ENCODE measurements around the gene BOD1L2.
A peak's percentile ranks its signal among the peaks of the same experiment; 100 is the strongest.

The BOD1L2 gene

DNA sequence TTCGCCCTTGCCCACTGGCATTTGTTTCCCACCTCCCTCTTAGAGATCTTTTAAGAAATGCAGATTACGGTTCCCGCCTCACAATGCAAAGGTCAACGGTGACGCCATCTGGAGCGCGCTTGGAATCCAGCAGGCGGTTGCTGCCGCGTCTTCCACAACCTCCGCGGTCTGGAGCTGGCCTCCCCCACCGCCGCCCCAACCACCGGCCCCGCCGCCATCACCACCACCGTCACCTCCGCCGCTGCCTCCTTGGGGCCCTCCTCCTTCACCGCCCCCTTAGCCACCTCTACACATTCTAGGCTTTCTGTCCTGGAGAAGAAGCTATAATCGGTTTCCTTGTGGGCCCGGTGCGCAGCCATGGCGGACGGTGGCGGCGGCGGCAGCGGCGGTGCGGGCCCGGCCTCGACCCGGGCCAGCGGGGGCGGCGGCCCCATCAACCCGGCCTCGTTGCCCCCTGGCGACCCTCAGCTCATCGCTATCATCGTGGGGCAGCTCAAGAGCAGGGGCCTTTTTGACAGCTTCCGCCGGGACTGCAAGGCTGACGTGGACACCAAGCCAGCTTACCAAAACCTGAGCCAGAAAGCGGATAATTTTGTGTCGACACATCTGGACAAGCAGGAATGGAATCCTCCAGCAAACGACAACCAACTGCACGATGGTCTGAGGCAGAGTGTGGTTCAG is at the start of gene BOD1L2:
Gene BOD1L2 (plus strand): TSS at position 132 of the 681 bp plus-strand sequence. CDS start 226 bp downstream, at position 358.
- no peak within 1 kb of the TSS for H3K27ac Mint-ChIP-seq
- H3K36me3 Mint-ChIP-seq = no peaks in the 10 kb centered on the region
- peaks cover 9% of the 10 kb centered on the region for H3K9me3 Mint-ChIP-seq
- ATAC-seq = no peak
- H3K4me1 Mint-ChIP-seq = peaks cover 7% of the 10 kb centered on the region
- H3K27me3 Mint-ChIP-seq = peaks cover 21% of the 10 kb centered on the region
- H3K4me3 Mint-ChIP-seq = no peak within 1 kb of the TSS

DNA sequence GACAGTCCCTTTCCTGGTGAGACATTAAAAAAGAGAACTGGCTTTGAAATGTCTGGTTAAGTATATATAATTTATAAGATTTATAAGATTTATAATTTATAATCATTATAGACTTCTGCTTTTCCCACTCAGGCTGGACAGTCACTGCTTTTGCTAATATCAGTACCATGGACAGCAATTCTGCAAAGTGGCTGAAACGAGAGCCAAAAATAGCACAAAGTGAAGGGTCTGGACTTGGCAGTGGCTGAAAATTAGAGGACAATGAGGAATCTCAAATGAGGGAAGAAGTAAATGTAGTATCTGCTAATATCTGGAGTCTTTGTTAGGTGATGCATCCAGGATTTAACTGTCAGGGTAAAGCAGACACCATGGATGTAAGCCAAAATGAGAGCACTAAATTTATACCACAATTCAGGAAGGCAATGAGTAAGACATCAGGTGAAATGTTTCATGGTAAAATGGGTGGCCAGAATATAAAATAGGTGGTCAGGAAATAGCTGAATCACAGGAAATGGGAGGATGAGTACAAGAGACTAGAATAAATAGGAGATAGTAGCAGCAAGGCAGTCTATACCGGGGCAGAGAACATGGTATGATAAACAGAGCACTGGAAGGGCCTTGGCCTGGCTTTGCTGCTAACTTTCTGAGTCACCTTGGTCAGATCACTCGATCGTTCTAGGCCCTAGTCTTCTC is 39.6 kb upstream of the BOD1L2 start:
- ATAC-seq = no peak
- Mint-ChIP-seq H3K9me3 (peaks cover 17% of the 10 kb centered on the region), H3K27ac (no peak overlapping the region), H3K4me3 (no peak overlapping the region), H3K27me3 (peaks cover 37% of the 10 kb centered on the region), H3K4me1 (no peaks in the 10 kb centered on the region), H3K36me3 (no peaks in the 10 kb centered on the region)

DNA sequence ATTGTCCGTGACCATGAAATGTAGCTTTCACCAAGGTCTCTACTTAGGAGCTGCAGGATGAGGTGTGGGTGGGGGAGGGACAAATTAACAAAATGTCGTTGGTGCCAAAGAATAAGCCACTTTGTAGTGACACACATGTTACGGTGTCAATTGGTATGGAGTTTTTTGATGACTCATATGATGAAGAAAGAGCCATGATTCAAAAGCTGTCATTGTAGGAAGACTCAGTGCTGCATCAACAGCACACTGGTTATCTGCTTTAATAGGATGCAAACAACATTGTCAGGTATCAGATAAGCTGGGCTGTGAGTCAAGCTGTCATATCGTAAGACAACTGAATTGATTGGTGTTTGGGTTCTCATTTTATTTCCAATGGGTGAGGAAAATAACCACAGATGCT is 36.6 kb upstream of the BOD1L2 start:
- Mint-ChIP-seq H3K36me3 (no peaks in the 10 kb centered on the region), H3K4me1 (no peaks in the 10 kb centered on the region), H3K4me3 (no peak overlapping the region), H3K27ac (no peak overlapping the region), H3K9me3 (peaks cover 7% of the 10 kb centered on the region), H3K27me3 (peaks cover 32% of the 10 kb centered on the region)
- ATAC-seq = no peak

DNA sequence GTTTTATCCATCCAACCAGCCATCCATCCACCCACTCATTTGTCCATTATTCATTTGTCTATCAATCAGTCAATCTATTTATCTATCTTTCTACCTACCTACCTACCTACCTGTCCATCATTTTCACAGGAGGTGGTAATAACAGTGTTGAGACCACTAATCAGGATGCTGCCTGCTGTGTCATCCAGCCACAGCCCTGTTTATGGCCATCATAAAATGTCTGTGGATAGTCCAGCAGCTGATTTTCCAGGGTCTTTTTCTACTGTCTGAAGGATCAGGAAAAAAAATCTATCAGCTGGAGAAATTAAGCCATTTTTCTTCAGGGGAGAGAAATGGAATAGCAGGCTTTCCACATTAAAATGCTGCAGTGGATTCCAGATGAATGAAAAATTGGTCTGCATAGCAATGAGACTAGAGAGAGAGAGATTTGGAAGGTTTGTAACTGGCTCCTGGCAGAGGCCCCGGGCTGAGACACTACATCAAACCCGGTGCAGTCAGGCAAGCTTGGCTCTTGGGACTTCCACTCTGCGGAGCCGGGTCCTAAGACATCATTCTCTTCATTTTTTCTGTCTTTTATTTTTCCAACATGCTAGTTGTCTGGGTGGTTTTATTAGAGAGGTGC is 33.0 kb upstream of the BOD1L2 start:
- Mint-ChIP-seq H3K4me1 (no peaks in the 10 kb centered on the region), H3K9me3 (peaks cover 2% of the 10 kb centered on the region), H3K36me3 (no peaks in the 10 kb centered on the region), H3K4me3 (no peak overlapping the region), H3K27ac (no peak overlapping the region), H3K27me3 (peaks cover 29% of the 10 kb centered on the region)
- no peak for ATAC-seq

DNA sequence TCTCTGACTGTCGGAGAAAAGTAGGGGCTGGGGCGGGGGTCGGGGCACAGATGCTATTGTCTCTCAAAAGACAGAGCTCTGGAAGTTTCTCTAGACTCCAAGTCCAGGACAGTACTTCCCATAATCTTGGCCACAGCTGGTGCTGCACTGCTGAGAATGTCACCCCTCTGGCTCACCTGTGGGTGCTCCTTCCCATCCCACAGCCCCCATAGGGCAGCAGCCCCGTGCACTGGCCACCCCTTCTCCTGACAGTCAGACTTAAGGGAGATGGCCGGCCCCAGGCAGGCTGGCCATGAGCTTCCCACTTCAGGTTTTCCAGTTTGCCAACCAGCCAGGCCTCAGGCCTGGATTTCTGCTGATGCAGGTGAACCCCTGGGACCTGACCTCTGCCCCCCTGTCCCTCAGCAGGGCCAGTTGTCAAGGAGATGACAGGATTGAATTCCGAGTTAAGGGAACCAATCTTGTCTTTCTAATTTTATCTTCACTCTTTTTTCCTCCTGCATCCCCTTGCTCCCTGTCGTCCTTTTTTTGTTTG is 30.2 kb upstream of the BOD1L2 start:
- Mint-ChIP-seq H3K9me3 (no peaks in the 10 kb centered on the region), H3K4me3 (no peak overlapping the region), H3K36me3 (no peaks in the 10 kb centered on the region), H3K4me1 (no peaks in the 10 kb centered on the region), H3K27me3 (peaks cover 39% of the 10 kb centered on the region), H3K27ac (no peak overlapping the region)
- no peak for ATAC-seq

DNA sequence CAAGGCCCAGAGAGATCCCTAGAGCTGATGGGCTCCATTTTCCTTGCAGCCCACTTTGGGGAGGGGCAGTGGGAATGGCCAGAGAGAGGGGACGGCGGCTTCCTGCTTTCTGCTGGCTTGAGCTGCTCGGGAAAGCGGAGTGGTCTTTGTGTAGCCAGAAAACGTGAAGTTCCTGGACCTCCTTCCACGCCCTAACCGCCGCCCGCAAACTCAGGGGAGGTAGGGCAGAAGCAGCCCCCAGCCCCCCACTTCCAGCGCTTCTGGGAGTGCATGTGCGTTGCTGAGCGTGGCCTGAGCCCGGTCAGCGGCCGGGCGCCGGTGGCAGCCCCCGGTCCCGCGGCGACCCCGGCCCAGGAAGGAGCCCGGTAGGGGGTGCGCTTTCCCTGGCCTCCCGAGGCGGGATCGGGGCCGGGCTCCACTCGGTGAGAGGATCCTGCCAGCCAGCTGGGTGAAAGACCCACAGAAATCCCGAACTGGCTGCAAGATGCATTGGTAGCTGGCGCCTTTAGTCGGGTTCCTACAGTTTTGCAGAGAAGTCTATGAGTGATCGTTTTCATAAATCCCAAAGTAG is 25.3 kb upstream of the BOD1L2 start:
- Mint-ChIP-seq H3K36me3 (no peaks in the 10 kb centered on the region), H3K4me3 (no peak overlapping the region), H3K27ac (no peak overlapping the region), H3K9me3 (no peaks in the 10 kb centered on the region), H3K4me1 (no peaks in the 10 kb centered on the region), H3K27me3 (peaks cover 46% of the 10 kb centered on the region)
- peak; percentile 5 for ATAC-seq

DNA sequence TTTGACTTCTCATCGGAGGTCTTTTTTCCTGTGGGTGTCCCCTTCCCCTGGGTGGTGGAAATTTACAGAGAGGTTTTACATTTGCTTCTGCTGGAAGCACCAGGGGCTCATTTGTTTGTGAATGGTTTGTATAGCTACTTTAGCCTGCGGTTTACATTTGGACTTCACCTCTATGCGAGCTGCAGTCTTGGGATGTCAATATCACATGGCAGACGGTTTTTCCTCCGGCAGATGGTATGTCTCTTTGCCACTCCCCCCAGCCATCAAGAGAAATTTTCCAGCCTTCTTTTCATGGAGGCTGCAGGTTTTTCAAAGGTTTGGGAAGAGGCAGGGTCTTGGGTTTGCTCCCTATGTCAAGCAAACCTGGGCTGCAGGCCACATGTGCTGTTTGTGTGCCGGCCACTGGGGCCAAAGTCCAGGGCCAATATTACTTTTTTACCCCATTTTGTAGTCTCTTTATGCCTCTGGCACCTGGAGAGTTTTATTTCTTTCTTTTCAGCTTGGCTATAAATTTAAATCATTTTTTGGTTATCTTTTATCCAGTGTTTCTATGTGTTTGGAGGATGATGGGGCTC is 23.9 kb upstream of the BOD1L2 start:
- no peak overlapping the region for H3K27ac Mint-ChIP-seq
- no peaks in the 10 kb centered on the region for H3K36me3 Mint-ChIP-seq
- ATAC-seq = no peak
- H3K9me3 Mint-ChIP-seq = no peaks in the 10 kb centered on the region
- no peak overlapping the region for H3K4me3 Mint-ChIP-seq
- peaks cover 33% of the 10 kb centered on the region for H3K27me3 Mint-ChIP-seq
- H3K4me1 Mint-ChIP-seq = no peaks in the 10 kb centered on the region

DNA sequence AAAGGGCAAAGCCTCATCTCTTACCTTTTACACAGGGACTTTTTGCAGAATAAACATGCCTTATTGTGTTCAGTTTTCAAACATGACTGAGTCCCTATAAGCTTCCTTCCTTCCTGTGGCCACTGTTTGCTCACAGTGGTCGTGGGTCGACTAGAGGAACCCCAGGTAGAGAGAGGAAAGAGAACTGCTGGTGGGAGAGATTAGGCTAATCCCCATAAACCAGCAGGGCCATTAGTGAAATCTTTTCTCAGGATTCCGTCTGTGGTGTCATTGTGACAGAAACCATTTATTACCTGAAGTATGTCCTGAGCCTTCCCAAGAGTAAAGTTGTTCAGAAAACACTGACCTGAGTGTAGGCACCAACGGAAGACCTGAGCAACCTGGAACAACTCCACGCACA is 21.3 kb upstream of the BOD1L2 start:
- H3K27ac Mint-ChIP-seq = no peak overlapping the region
- no peaks in the 10 kb centered on the region for H3K4me1 Mint-ChIP-seq
- no peaks in the 10 kb centered on the region for H3K36me3 Mint-ChIP-seq
- H3K4me3 Mint-ChIP-seq = no peak overlapping the region
- ATAC-seq = no peak
- H3K27me3 Mint-ChIP-seq = peaks cover 40% of the 10 kb centered on the region
- no peaks in the 10 kb centered on the region for H3K9me3 Mint-ChIP-seq

DNA sequence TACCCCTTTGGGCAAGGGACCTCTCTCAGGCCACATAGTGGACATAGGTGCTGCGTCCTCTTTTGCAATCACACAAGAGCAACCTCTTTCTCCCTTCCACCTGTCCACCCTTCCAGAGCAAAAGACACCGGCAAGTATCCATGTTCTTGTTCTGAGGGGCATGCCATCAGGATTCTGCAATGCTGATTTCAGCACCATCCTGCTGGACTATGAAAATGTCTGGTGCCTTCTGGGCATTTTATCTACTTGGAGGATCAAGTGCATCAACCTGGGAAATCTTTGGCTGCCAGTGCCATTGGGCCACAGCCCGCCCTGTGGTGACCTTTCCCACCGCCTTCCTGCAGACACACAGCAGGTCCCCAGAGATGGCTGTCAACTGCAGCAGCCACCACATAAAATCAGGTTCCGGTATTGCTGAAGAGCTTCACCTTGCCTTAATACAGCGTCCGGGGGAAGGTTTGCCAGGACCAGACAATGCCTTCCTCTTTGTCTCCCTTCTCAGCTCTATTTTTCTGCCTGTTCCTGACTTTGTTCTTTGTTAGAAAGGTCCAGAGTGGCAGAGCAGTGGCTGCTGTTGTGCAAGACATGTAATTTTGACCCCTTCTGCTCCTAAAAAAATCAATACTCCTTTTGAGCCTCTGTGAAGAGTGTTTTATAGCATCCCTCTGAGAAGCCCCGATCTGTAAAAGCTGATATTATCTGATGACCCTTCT is 18.5 kb upstream of the BOD1L2 start:
- no peaks in the 10 kb centered on the region for H3K36me3 Mint-ChIP-seq
- H3K9me3 Mint-ChIP-seq = no peaks in the 10 kb centered on the region
- H3K4me3 Mint-ChIP-seq = no peak overlapping the region
- no peaks in the 10 kb centered on the region for H3K4me1 Mint-ChIP-seq
- H3K27ac Mint-ChIP-seq = no peak overlapping the region
- peaks cover 29% of the 10 kb centered on the region for H3K27me3 Mint-ChIP-seq
- no peak for ATAC-seq

DNA sequence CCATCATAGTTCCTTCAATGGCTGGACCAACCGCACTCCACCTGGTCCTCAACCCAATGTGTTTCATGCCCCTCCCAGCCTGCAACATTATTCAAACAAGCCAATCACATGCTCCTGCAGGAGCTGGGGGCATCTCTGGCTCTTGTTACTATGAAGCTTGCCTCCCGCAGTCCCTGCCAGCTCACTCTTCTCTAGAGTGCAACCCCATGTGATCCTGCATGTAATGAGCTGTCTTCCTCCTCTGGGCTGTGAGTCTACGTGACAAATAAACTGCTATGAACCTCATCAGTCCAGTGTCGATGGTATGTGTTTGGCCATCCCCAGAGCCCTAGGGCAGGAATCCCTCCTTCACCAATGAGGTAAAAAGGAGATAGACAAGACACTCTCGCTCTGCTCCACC is 15.8 kb upstream of the BOD1L2 start:
- Mint-ChIP-seq H3K27ac (no peak overlapping the region), H3K4me1 (no peaks in the 10 kb centered on the region), H3K27me3 (peaks cover 44% of the 10 kb centered on the region), H3K9me3 (no peaks in the 10 kb centered on the region), H3K36me3 (no peaks in the 10 kb centered on the region), H3K4me3 (no peak overlapping the region)
- no peak for ATAC-seq

DNA sequence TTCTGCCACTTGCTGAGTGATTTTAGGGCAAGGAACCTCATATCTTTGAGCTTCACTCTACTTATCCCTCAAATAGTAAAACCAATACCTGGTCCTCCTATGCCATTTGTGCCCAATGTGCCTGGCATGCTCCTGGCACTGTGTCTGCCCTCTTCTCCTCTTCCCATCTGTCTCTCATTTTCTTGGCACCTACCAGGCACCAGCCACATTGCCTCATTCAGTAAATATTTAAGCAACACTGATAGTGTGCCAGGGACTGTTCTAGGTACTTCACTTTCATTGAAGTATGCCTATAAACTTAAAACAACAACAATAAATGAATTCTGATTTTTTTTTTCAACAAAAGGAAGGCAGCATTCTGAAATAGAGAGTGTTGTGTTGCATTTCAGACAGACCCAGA is 15.1 kb upstream of the BOD1L2 start:
- no peaks in the 10 kb centered on the region for H3K36me3 Mint-ChIP-seq
- H3K9me3 Mint-ChIP-seq = no peaks in the 10 kb centered on the region
- no peaks in the 10 kb centered on the region for H3K4me1 Mint-ChIP-seq
- no peak overlapping the region for H3K4me3 Mint-ChIP-seq
- H3K27ac Mint-ChIP-seq = no peak overlapping the region
- peaks cover 44% of the 10 kb centered on the region for H3K27me3 Mint-ChIP-seq
- no peak for ATAC-seq

DNA sequence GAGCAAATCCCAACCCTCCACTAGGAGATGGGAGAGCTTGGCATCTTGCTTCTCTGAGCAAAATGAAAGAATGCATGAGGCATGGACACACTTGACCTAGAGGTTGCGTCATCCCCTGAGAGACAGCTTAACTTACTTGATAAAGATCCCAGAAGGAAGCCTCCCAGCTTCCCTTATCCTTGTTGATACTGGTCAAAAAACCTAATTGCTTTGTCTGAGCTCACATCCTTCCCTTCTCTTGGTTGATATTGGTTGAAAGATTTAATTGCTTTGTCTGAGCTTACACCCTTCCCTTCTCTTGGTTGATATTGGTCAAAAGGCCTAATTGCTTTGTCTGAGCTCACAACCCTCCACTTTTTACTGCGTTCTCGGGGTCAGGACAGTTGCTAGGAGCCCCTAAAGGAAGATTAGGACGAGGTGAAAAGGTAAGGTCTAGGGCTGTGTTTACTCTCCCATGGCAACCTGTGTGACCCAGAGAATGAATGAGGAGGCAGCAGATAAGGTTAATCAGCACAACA is 12.2 kb upstream of the BOD1L2 start:
- no peak for ATAC-seq
- no peaks in the 10 kb centered on the region for H3K9me3 Mint-ChIP-seq
- peaks cover 44% of the 10 kb centered on the region for H3K27me3 Mint-ChIP-seq
- H3K4me3 Mint-ChIP-seq = no peak overlapping the region
- no peak overlapping the region for H3K27ac Mint-ChIP-seq
- H3K4me1 Mint-ChIP-seq = no peaks in the 10 kb centered on the region
- no peaks in the 10 kb centered on the region for H3K36me3 Mint-ChIP-seq

DNA sequence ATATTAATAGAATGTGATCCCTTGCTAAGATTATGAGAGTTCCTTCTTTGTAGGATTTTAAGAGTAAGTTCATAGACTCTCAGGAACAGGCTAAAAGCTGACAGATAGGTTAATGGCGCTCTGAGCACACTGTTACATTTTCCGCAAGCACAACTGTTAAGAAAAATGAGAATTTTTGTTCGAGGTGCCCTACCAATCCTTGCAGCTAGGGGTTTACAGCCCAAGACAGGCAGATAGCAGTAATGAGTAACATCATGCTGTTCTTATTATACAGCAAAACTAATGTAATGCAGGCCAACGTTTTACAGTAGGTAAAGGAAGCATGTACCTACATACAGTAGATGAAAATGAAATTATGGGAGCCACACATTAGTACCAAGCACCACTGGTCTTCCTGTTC is 11.2 kb upstream of the BOD1L2 start:
- Mint-ChIP-seq H3K27me3 (peaks cover 42% of the 10 kb centered on the region), H3K36me3 (no peaks in the 10 kb centered on the region), H3K27ac (no peak overlapping the region), H3K9me3 (no peaks in the 10 kb centered on the region), H3K4me3 (no peak overlapping the region), H3K4me1 (no peaks in the 10 kb centered on the region)
- no peak for ATAC-seq

DNA sequence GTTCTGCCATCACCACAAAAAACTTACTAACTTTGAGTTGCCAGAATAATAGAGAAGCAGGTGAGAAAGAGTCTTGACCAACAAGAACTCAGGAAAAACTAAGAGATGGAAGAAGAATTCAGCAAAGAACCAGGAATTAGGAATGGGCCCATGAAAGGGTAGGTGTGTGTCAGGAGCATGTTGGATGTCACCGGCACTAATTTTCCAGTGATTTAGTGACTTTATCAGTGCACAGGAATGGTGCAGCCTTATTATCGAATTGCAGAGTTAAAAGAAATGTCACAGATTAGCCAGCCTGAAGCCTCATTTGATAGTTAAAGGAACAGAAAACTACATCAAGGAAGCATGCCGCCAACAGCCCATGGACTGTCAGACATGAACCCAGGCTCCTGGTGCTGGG is 9.0 kb upstream of the BOD1L2 start:
- H3K36me3 Mint-ChIP-seq = no peaks in the 10 kb centered on the region
- H3K4me3 Mint-ChIP-seq = no peak overlapping the region
- no peaks in the 10 kb centered on the region for H3K4me1 Mint-ChIP-seq
- no peak overlapping the region for H3K27ac Mint-ChIP-seq
- H3K27me3 Mint-ChIP-seq = peaks cover 33% of the 10 kb centered on the region
- ATAC-seq = no peak
- no peaks in the 10 kb centered on the region for H3K9me3 Mint-ChIP-seq

Data from stimulated activated memory B cell treated with anti-CD40 and anti-IgM and Interleukin-4, amounts not matched to agents 10 μg/mL and 1 μg/mL and 100 μg/mL, for 72 hours (primary cell).